SH-SY5Y (cell line): ENCODE data around the gene ASTL.

ENCODE experiments used
- GATA2 ChIP-seq: IDR thresholded peaks from 2 replicates; pipeline ENCODE4 v1.6.1; 2011; ENCODE audit warnings: mild to moderate bottlenecking, low read depth, low read length
- GATA3 ChIP-seq: IDR thresholded peaks from 2 replicates; pipeline ENCODE4 v1.6.1; 2011; ENCODE audit warnings: low read depth, mild to moderate bottlenecking, low read length, moderate library complexity

- TF ChIP-seq GATA2 (no peak), GATA3 (no peak)
Observed at GRCh38 chr2:96153291-96153713, 15.0 kb upstream of the ASTL start.
